Fibroblast of lung (primary cell): ENCODE results near the gene HTT.

Experiments used
- CTCF ChIP-seq, 2 donors: IDR thresholded peaks in 1 of 2; conservative IDR thresholded peaks in 1 of 2; 1 replicate in 1 of 2; 2 replicates in 1 of 2; pipeline ENCODE4 v1.5.1; 2011 to 2012; ENCODE audit warnings: low read length in 2 of 2, control low read depth in 1 of 2, inconsistent platforms in 1 of 2, low read depth in 1 of 2, mild to moderate bottlenecking in 1 of 2
- EZH2 ChIP-seq: IDR thresholded peaks from 2 replicates; pipeline ENCODE4 v1.5.1; 2012; ENCODE audit warnings: low read length, control low read depth, mild to moderate bottlenecking; ENCODE audit errors: missing control alignments

DNA sequence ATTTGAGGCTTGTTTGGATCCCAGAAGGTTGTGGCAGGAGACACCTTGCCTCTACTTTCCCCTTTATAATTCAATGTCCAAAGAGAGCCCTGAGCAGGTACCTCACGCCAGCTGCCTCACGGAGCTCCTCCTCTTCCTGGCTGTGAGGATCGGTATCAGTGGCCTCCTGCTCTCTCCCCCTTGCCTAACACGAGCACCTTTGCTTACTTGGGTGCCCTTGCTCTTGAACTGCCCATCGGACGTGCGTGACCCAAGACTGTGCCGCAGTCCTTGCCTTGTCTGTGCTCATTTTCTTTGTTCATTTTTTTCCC, 146.7 kb downstream of the HTT start:
- TF ChIP-seq CTCF (conservative IDR thresholded peaks at IDR 0.05 in 1 of 2, IDR thresholded peaks at IDR 0.05 in 1 of 2; ENCODE audit: low read depth in 1 of 2, low read length in 2 of 2) (no peak), EZH2 (no peak)
